Heart right ventricle (tissue), 16 donors: ENCODE measurements around the gene LTB4R. TPM values are rescaled to one million over a fixed set of nuclear protein-coding genes. Genes with fewer than 3 reads are reported as not detected.

Source experiments
- ATAC-seq, 8 donors: fragments of 200-7000 bp; cut with Tn5 transposase; one replicate each; pipeline ENCODE4 v1.9.1; 2020; ENCODE audit warnings: mild to moderate bottlenecking in 8 of 8, moderate library complexity in 8 of 8, moderate number of reproducible peaks in 1 of 8
- DNase-seq, 2 donors: peaks; one replicate each; pipeline ENCODE4 v3.0.0-alpha.2; 2020
- H3K27ac ChIP-seq, 10 donors: fragments of 200-600 bp; sonication (generic) in 2 of 10; one replicate each; pipeline versions ENCODE4 v1.5.0 to v1.8.0; 2020 to 2022; ENCODE audit warnings: mild to moderate bottlenecking in 3 of 10
- H3K27me3 ChIP-seq, 7 donors: fragments of 200-600 bp; one replicate each; pipeline ENCODE4 v1.8.0; 2021 to 2022; ENCODE audit warnings: mild to moderate bottlenecking in 2 of 7
- H3K36me3 ChIP-seq, 9 donors: fragments of 200-600 bp; sonication (generic) in 1 of 9; one replicate each; pipeline versions ENCODE4 v1.5.0 to v1.8.0; 2020 to 2022; ENCODE audit warnings: mild to moderate bottlenecking in 2 of 9
- H3K4me1 ChIP-seq, 9 donors: fragments of 200-600 bp; sonication (generic) in 1 of 9; one replicate each; pipeline versions ENCODE4 v1.5.0 to v1.8.0; 2020 to 2022; ENCODE audit warnings: mild to moderate bottlenecking in 4 of 9
- H3K4me3 ChIP-seq, 10 donors: fragments of 200-600 bp; sonication (generic) in 2 of 10; one replicate each; pipeline versions ENCODE4 v1.5.0 to v1.8.0; 2020 to 2022; ENCODE audit warnings: mild to moderate bottlenecking in 7 of 10, moderate library complexity in 2 of 10
- H3K9me3 ChIP-seq, 11 donors: fragments of 200-600 bp in 10 of 11; sonication (generic) in 2 of 11; one replicate each; pipeline versions ENCODE4 v1.5.0 to v1.8.0; 2013 to 2022; ENCODE audit warnings: mild to moderate bottlenecking in 2 of 11, control low read depth in 1 of 11, moderate library complexity in 1 of 11
- CTCF ChIP-seq, 9 donors: fragments of 200-600 bp; sonication (generic) in 2 of 9; IDR thresholded peaks; one replicate each; pipeline versions ENCODE4 v1.5.0 to v1.8.0; 2021 to 2022; ENCODE audit warnings: antibody characterized with exemption in 9 of 9, mild to moderate bottlenecking in 5 of 9, moderate library complexity in 1 of 9
- WGBS, 2 donors: extraction: QIAGEN DNeasy Blood & Tissue Kit; methylation state at CpG; one replicate each; pipeline ENCODE4 v1.1.7; 2013; ENCODE audit warnings: inconsistent platforms in 1 of 2; 5-methylcytosine and 5-hydroxymethylcytosine counted together
- intact Hi-C, 10 donors: fragments of 100-400 bp; cut with DNase I; formaldehyde crosslinking; loops; one replicate each; pipeline versions ENCODE4 v1.11.1 to v1.14.2; 2022
- polyA plus RNA-seq, 2 donors: library from polyadenylated mRNA; stranded (reverse); fragments of 200-250 nt; gene quantifications; one replicate each; pipeline ENCODE4 v1.2.3, GENCODE V29; 2013
- total RNA-seq, 10 donors: library from RNA; stranded (reverse); fragmentation: NEBNext Ultra II Directional in 3 of 10; extraction: Animal tissue kit (Norgen Biotek cat#: 25700) in 3 of 10; gene quantifications; one replicate each; pipeline versions ENCODE4 v1.2.1 to v1.2.4, GENCODE V29; 2021 to 2023
- donor health status: Arrhythmogenic right ventricular cardiomyopathy.
- donor health status: ischemic (EF 13 %, LVEDD 7.1; RV severe dilation, severe dysfunction).
- donor health status: healthy with polysubstance abuse.
- donor health status: DM: no; HTN: yes; CAD: no.
- donor health status: DM: no; HTN: no; CAD: no.
- donor health status: ischemic (EF 25% LVEDD 6.9; RV normal size, moderate dysfunction).
- donor health status: ischemic (EF 25% LVEDD 5.7; RV mildly dilated, moderate dysfunction).
- donor health status: healthy.
- donor health status: DM: yes; HTN: yes; CAD: no.
- donor health status: Ischemic cardiomyopathy.
- donor health status: ischemic (EF 35%, LVEDD 5.7; RV mildly dilated, moderate dysfunction).
- donor health status: nonischemic (EF 11% LVEDD 7.7; RV severe dilation, severe dysfunction).
- donor health status: DM: yes; HTN: yes; CAD: no.
- donor health status: PGD.
- donor health status: ischemic (EF 29% LVEDD 5.4; RV normal size, mild dysfunction).
- donor health status: nonischemic (EF 23%, LVEDD 6.1; RV moderate dilation, normal function).

The LTB4R gene
- total and polyA plus RNA-seq, 12 donors, result 0.76 to 3.7 (median 2.0) TPM

- ATAC-seq (peak in 3 of 8 donors; percentile 15 to 21 (median 18)), DNase-seq (peak in 1 of 2 donors; percentile 58)
- Histone ChIP-seq H3K27ac (no peak within 1 kb of the TSS), H3K27me3 (no peaks in the 10 kb centered on the region), H3K9me3 (no peaks in the 10 kb centered on the region), H3K4me1 (peaks cover 11 to 52% (median 36%) of the 10 kb centered on the region in 9 donors), H3K36me3 (peaks cover 0 to 52% (median 34%) of the 10 kb centered on the region in 9 donors), H3K4me3 (no peak within 1 kb of the TSS)
- intact Hi-C loops, result no loop called here
- WGBS, 2 donors, result 60 to 62% methylated on average over 6 of the region's 6 CpGs
- TF ChIP-seq CTCF (IDR thresholded peaks at IDR 0.05), result peak; percentile 82 to 95 (median 93)
Measured at GRCh38 chr14:24307575-24308341, 3.5 kb upstream of the LTB4R start, which contains the start of gene CIDEB. CIDEB (minus strand) TSS chr14:24307977; CDS start chr14:24307858, 119 bp downstream.

DNA sequence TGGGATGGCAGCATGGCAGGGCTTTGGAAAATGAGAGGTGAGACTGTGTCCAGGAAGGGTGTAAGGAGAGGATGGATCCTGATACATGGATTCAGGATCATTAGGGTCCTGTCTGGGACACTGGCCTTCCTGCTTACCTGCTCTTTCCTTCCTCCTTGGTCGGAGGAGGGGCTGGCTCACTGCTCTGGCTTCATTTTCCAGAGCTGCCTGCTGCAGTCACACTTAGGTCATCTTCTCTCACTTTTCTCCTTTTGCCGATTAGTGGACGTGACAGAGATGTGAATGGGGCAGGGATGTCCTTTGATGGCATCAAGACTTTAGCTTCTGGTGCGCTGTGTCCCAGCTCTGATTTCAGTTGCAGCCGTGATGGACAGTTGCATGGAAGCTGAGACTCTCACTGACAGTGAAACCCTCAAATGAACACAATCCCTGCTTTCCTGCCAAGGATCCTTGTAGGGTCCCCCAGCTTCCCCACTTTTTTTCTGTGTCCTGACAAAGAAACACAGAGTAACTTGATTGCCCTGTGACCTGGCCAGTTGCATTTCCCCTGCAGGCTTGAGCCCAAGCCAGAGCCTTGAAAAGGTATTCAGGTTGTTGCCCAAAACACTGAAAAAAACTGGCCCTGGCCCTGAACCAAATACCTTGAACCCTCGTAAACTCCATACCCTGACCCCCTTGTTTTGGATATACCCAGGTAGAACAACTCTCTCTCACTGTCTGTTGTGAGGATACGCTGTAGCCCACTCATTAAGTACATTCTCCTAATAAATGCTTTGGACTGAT is 2.8 kb upstream of the LTB4R start:
- DNase-seq, result no peak
- WGBS, 2 donors, result 84 to 86% methylated on average over 7 of the region's 7 CpGs
- peaks cover 11 to 60% (median 44%) of the 10 kb centered on the region in 9 donors for H3K4me1 ChIP-seq

GRCh38 chr14:24309538-24310264 is 1.6 kb upstream of the LTB4R start, which contains the start of gene LTB4R2:
LTB4R2 (plus strand) TSS chr14:24310140; CDS start chr14:24310665, 525 bp downstream.
- H3K27me3 ChIP-seq, result no peaks in the 10 kb centered on the region
- H3K27ac ChIP-seq, result peak within 1 kb of the TSS; percentile 69 to 96 (median 86)
- no peak for TF ChIP-seq CTCF (IDR thresholded peaks at IDR 0.05)
- intact Hi-C loops, result loop anchor here in 1 of 10 donors (5.0 kb wide), 1 partner anchor 297 kb away; no protein-coding TSS in a partner anchor
- peaks cover 13 to 71% (median 55%) of the 10 kb centered on the region in 9 donors for H3K4me1 ChIP-seq
- ATAC-seq (no peak), DNase-seq (no peak)
- H3K36me3 ChIP-seq, result peaks cover 0 to 33% (median 19%) of the 10 kb centered on the region in 9 donors
- 69 to 80% methylated on average over 5 of the region's 5 CpGs for WGBS, 2 donors
- no peaks in the 10 kb centered on the region for H3K9me3 ChIP-seq
- peak within 1 kb of the TSS; percentile 45 to 71 (median 62) for H3K4me3 ChIP-seq

More for the DNA sequence above, 2.8 kb upstream of the LTB4R start:
- H3K36me3 ChIP-seq, result peaks cover 0 to 44% (median 28%) of the 10 kb centered on the region in 9 donors
- H3K9me3 ChIP-seq, result no peaks in the 10 kb centered on the region
- no peaks in the 10 kb centered on the region for H3K27me3 ChIP-seq
- TF ChIP-seq CTCF (IDR thresholded peaks at IDR 0.05), result peak in 4 of 9 donors; percentile 3 to 49 (median 16)
- H3K4me3 ChIP-seq, result no peak overlapping the region
- no peak overlapping the region for H3K27ac ChIP-seq
- intact Hi-C loops, result no loop called here
- ATAC-seq, result no peak
